Left ventricle myocardium inferior (tissue), 1 donor: ENCODE data around the gene ZNF888. TPM values are rescaled to one million over a fixed set of nuclear protein-coding genes. Genes with fewer than 3 reads are reported as not detected.
"Not testable (repeated sequence)": the region's sequence is repeated elsewhere in the genome, so short reads cannot be mapped to it uniquely, and the experiment has no call there.

Experiments
- DNase-seq: peaks from one replicate; pipeline ENCODE4 v3.0.0-alpha.2; 2020
- H3K27ac ChIP-seq: fragments of 200-600 bp; replicated peaks from 2 replicates; pipeline ENCODE4 v1.8.0; 2021
- H3K27me3 ChIP-seq: fragments of 200-600 bp; 2 replicates; pipeline ENCODE4 v1.8.0; 2021; ENCODE audit warnings: low read depth
- H3K36me3 ChIP-seq: fragments of 200-600 bp; 2 replicates; pipeline ENCODE4 v1.8.0; 2021
- H3K4me1 ChIP-seq: fragments of 200-600 bp; 2 replicates; pipeline ENCODE4 v1.8.0; 2021
- H3K4me3 ChIP-seq: fragments of 200-600 bp; 2 replicates; pipeline ENCODE4 v1.8.0; 2021; ENCODE audit warnings: mild to moderate bottlenecking, moderate library complexity
- H3K9me3 ChIP-seq: fragments of 200-600 bp; replicated peaks from 2 replicates; pipeline ENCODE4 v1.8.0; 2021
- intact Hi-C: fragments of 100-400 bp; cut with micrococcal nuclease; formaldehyde crosslinking; loops from one replicate; pipeline ENCODE4 v1.11.0; 2022
- total RNA-seq: library from RNA; stranded (reverse); fragmentation: NEBNext Ultra II Directional; extraction: Animal tissue kit (Norgen Biotek cat#: 25700); gene quantifications from one replicate; pipeline ENCODE4 v1.2.1, GENCODE V29; 2021
- TF ChIP-seq, protein P1 (sequence below): fragments of 200-600 bp; IDR thresholded peaks from 2 replicates; pipeline ENCODE4 v1.8.0; 2021; ENCODE audit warnings: antibody characterized with exemption, mild to moderate bottlenecking, borderline replicate concordance
- donor health status: DM: no; HTN: yes; CAD: no; lungs with severe emphysema.

ZNF888 gene
- total RNA-seq, 1 donor from 2014 or later: 1.6 TPM

DNA sequence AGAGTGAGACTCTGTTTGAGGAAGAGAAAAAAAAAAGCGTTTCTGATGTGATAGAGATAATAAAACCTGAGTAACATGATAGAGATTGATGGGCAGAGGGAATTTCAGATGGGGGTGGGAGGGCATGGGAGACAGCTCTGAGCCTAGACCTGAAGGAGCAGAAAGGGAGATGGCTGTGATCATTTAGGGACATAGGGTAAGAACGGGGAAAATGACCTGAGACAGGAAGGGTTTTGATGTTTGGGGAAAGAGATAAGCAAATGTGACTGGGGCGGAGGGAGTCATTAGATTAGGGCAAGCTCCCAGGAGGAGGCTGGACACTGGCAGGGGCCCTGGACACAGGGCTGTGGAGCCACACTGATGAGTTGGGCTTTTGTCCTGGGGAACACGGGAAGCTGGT lies 31.9 kb downstream of the ZNF888 start:
- Histone ChIP-seq H3K9me3 (no peaks in the 10 kb centered on the region), H3K4me1 (peaks cover 6% of the 10 kb centered on the region), H3K36me3 (peaks cover 57% of the 10 kb centered on the region), H3K4me3 (no peak overlapping the region), H3K27me3 (no peaks in the 10 kb centered on the region), H3K27ac (no peak overlapping the region)
- intact Hi-C loops: no loop called here
- TF ChIP-seq, protein P1, sequence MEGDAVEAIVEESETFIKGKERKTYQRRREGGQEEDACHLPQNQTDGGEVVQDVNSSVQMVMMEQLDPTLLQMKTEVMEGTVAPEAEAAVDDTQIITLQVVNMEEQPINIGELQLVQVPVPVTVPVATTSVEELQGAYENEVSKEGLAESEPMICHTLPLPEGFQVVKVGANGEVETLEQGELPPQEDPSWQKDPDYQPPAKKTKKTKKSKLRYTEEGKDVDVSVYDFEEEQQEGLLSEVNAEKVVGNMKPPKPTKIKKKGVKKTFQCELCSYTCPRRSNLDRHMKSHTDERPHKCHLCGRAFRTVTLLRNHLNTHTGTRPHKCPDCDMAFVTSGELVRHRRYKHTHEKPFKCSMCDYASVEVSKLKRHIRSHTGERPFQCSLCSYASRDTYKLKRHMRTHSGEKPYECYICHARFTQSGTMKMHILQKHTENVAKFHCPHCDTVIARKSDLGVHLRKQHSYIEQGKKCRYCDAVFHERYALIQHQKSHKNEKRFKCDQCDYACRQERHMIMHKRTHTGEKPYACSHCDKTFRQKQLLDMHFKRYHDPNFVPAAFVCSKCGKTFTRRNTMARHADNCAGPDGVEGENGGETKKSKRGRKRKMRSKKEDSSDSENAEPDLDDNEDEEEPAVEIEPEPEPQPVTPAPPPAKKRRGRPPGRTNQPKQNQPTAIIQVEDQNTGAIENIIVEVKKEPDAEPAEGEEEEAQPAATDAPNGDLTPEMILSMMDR: no peak
- DNase-seq: no peak

DNA sequence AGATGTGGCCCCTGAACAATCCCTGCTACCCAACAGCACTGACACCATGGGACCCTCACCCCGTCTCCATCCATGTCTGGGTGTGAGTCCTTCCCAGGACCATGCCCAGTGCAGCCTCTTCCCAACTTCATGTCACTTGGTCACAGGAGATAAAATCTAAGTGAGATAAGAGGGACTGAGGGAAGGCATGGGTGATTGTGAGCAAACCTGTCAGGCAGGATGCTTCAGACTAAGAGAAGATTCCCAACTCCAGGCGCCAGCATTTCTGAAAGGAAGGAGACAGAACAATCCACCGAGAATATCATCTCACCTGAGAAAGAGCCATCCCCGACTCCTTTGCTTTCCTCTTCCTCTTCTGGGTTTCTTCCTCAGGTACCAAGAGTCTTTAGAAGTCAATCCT lies 33.3 kb downstream of the ZNF888 start:
- intact Hi-C loops: no loop called here
- H3K36me3 ChIP-seq: peaks cover 72% of the 10 kb centered on the region
- DNase-seq: no peak
- no peaks in the 10 kb centered on the region for H3K27me3 ChIP-seq
- TF ChIP-seq, protein P1: no peak
- H3K4me1 ChIP-seq: no peaks in the 10 kb centered on the region
- no peak overlapping the region for H3K4me3 ChIP-seq
- H3K9me3 ChIP-seq: no peaks in the 10 kb centered on the region
- no peak overlapping the region for H3K27ac ChIP-seq

DNA sequence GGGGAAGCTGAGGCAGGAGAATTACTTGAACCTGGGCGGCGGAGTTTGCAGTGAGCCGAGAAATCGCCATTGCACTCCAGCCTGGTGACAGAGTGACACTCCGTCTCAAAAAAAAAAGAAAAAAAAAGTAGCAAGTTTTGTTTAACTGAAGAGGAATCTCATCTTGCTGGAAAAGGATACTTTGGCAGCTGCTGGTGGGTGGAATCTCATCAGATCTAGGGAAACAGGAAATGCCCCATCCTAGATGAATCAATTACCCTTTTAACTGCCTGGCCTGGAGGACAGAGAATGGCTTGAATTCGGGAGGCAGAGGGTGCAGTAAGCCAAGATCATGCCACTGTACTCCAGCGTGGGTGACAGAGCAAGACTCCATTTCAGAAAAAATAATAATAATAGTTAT lies 34.2 kb downstream of the ZNF888 start:
- H3K27me3 ChIP-seq: no peaks in the 10 kb centered on the region
- no peaks in the 10 kb centered on the region for H3K4me1 ChIP-seq
- H3K9me3 ChIP-seq: no peaks in the 10 kb centered on the region
- TF ChIP-seq, protein P1: no peak
- peaks cover 80% of the 10 kb centered on the region for H3K36me3 ChIP-seq
- H3K27ac ChIP-seq: no peak overlapping the region
- intact Hi-C loops: no loop called here
- DNase-seq: no peak
- H3K4me3 ChIP-seq: no peak overlapping the region

DNA sequence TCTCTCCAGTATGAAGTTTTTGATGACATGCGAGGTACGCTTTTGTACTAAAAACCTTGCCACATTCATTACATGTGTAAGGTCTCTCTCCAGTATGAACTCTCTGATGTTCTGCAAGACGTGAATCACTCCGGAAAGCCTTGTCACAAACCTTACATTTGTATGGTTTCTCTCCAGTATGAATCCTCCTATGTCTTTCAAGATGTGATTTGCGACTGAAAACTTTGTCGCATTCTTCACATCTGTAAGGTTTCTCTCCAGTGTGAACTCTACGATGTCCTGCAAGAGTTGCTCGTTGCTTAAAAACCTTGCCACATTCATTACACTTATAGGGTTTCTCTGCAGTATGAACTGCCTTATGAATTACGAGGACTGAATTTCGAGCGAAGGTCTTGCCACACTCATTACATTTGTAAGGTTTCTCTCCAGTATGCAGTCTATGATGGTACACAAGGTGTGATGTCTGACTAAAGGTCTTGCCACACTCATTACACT lies 42.3 kb downstream of the ZNF888 start:
- Histone ChIP-seq H3K36me3 (peaks cover 81% of the 10 kb centered on the region), H3K27me3 (no peaks in the 10 kb centered on the region), H3K4me3 (no peak overlapping the region), H3K4me1 (no peaks in the 10 kb centered on the region), H3K27ac (no peak overlapping the region), H3K9me3 (peaks cover 52% of the 10 kb centered on the region)
- no peak for DNase-seq
- TF ChIP-seq, protein P1: no peak
- intact Hi-C loops: no loop called here

DNA sequence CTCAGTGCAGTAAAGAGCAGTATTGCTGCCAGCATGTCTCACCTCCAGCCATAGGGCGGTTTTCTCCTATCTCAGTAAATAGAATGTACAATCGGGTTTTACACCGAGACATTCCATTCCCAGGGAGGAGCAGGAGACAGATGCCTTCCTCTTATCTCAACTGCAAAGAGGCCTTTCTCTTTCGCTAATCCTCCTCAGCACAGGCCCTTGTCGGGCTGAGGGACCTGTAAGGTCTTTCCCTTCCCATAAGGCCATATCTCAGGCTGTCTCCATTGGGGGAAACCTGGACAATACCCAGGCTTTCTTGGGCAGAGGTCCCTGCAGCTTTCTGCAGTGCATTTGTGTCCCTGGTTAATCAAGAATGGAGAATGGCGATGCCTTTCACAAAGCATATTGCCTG lies 50.2 kb downstream of the ZNF888 start:
- DNase-seq, H3K36me3 ChIP-seq, H3K9me3 ChIP-seq, intact Hi-C loops, H3K4me3 ChIP-seq, H3K27me3 ChIP-seq, H3K27ac ChIP-seq, H3K4me1 ChIP-seq: not testable (repeated sequence)

DNA sequence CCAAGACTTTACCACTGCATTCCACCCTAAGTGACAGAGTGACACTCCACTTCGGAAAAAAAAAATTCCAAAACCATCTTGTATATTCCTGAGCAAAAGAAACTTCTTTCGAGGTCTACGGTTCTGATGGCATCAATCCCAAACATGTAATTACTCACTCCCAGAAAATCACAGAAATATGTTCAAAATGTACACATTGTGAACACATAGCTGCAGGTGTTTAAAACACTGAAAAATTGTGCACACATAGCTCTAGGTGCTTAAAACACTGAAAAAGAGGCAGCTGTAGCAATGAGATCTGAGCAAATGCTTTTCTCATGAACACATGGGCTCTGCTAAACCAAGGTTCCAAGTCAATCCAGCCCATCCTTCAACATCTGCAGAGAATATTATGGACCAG lies 51.8 kb downstream of the ZNF888 start:
- Histone ChIP-seq H3K36me3 (no peaks in the 10 kb centered on the region), H3K27me3 (no peaks in the 10 kb centered on the region), H3K27ac (no peak overlapping the region), H3K4me1 (no peaks in the 10 kb centered on the region), H3K9me3 (no peaks in the 10 kb centered on the region), H3K4me3 (no peak overlapping the region)
- DNase-seq: no peak
- intact Hi-C loops: no loop called here
- TF ChIP-seq, protein P1: no peak

DNA sequence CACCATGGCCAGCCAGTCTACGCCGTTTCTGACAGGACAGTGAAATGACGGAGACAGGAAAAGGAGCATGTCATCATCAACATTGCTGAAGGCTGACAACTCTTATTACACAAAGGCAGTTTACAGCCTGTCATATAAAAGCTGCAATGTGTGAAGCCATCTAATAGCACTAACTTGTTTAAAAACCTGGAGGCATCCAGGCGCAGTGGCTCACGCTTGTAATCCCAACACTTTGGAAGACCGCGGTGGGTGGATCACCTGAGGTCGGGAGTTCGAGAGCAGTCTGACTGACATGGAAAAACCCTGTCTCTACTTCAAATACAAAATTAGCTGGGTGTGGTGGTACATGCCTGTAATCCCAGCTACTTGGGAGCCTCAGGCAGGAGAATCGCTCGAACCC lies 55.2 kb downstream of the ZNF888 start:
- intact Hi-C loops, H3K27me3 ChIP-seq, H3K4me1 ChIP-seq, H3K27ac ChIP-seq, H3K36me3 ChIP-seq, H3K9me3 ChIP-seq, DNase-seq, H3K4me3 ChIP-seq: not testable (repeated sequence)
